ENCODE measurements around the gene HSD17B7. TPM values are rescaled to one million over a fixed set of nuclear protein-coding genes. Genes with fewer than 3 reads are reported as not detected.

The HSD17B7 gene
- polyA plus RNA-seq, 4 donors = 15.4 to 18.4 (median 17.1) TPM

- peak; percentile 13 to 39 (median 32) for DNase-seq (ENCODE audit: low read depth in 4 of 4, low spot score in 3 of 4)
These were observed 63.9 kb downstream of the HSD17B7 start for GRCh38 chr1:162854245-162854882.

- DNase-seq (ENCODE audit: low read depth in 4 of 4, low spot score in 3 of 4) = no peak
These were observed 65.1 kb downstream of the HSD17B7 start for GRCh38 chr1:162855461-162856150.

GRCh38 chr1:162856260-162856659, 65.8 kb downstream of the HSD17B7 start:
- DNase-seq (ENCODE audit: low read depth in 4 of 4, low spot score in 3 of 4) = no peak

DNA sequence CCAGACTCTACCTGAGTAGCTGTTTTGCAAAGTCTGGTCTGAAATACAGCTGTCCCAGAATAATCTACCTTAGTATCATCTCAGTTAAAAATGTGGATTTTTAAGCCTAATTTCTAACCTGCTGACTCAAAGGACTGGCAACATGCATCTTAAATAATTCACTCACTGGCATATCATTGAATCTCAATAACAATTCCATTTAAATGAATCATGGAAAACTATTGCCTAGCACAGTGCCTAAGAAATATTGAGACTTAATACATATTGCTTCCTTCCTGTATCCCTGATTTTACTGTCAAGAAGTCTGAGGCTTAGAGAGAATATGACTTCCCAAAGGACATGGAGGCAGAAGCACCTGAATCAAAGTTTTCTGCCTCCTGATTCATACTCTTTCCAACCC, 67.3 kb downstream of the HSD17B7 start:
- DNase-seq (ENCODE audit: low read depth in 4 of 4, low spot score in 3 of 4) = no peak

GRCh38 chr1:162859191-162859590, 68.7 kb downstream of the HSD17B7 start:
- DNase-seq (ENCODE audit: low read depth in 4 of 4, low spot score in 3 of 4) = no peak

DNA sequence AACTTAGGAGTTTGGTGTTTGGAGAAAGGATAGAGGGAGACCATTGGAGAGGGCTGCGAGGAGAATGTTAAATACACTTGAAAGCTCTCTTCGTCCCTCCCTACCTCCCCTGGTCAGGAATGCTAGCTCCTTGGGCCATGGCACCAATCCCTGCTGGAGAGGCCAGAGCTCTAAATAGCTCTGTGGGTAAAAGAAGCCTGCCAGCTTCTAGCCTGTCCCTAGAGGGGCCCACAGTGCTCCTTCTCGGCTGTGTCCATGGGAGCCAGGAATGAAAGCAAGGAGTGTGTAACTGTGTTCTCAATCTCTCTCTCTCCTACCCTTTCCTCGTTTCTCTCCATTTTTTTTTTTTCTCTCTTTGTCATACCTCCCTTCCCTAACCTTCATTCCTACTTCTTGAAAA, 70.6 kb downstream of the HSD17B7 start, which contains the start of gene CCDC190:
TSS of gene CCDC190 (minus strand) at position 75 of the 400 bp plus-strand sequence. CDS start 1,529 bp downstream, outside the sequence.
- DNase-seq (ENCODE audit: low read depth in 4 of 4, low spot score in 3 of 4) = no peak

GRCh38 chr1:162861625-162862024, 71.1 kb downstream of the HSD17B7 start:
- DNase-seq (ENCODE audit: low read depth in 4 of 4, low spot score in 3 of 4) = no peak

Other genes with a start within 250 kb of the HSD17B7 start
- 10 to 100 TPM; 32.8 to 35.3 (median 34.1) TPM for gene UAP1, start 229.0 kb upstream of the HSD17B7 start, polyA plus RNA-seq (ENCODE audit: insufficient read length in 4 of 4)
- gene DDR2, start 158.2 kb upstream of the HSD17B7 start, polyA plus RNA-seq (ENCODE audit: insufficient read length in 4 of 4) = 10 to 100 TPM; 20.3 to 23.9 (median 22.1) TPM
- gene CCDC190, start 70.5 kb downstream of the HSD17B7 start, polyA plus RNA-seq (ENCODE audit: insufficient read length in 4 of 4) = under 1 TPM in 1 of 4 donors, not detected in 3; 0.12 TPM

Data from right renal pelvis (tissue), 4 donors.